Erythroblast (primary cell): Measurements from ENCODE around the gene MBNL2.
"Not testable (repeated sequence)": the region's sequence is repeated elsewhere in the genome, so short reads cannot be mapped to it uniquely, and the experiment has no call there.

Source experiments
- DNase-seq, 2 experiments: peaks; one replicate each; lab custom pipeline; 2025; lab: John Stamatoyannopoulos, UW
- GATA1 ChIP-seq: IDR thresholded peaks from 2 replicates; pipeline ENCODE4 v1.6.1; 2011; ENCODE audit warnings: low read depth, mild to moderate bottlenecking, control low read depth, low read length, moderate library complexity
- POLR2A ChIP-seq: IDR thresholded peaks from 2 replicates; pipeline ENCODE4 v1.6.1; 2011; ENCODE audit warnings: mild to moderate bottlenecking, low read length

MBNL2 gene

DNA sequence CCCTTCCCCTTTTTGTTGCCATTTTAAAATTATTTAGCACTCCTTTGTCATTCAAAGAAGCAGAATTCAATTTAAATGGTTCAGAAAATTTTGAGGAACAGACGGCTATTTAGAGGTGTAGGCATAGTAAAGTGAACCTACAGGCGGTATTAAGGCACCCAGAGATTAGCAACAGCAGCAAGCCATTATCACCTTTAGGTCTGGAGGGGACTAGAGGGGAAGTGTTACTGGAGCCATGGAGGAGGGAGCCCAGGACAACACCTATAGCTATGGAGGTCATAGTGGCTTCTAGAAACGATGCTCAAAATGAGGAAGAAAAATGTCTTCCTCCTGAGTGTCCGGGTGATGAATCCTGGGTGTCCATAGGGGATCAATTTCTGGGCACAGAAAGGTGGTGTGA, 25.8 kb upstream of the MBNL2 start:
- DNase-seq, result no peak
- TF ChIP-seq POLR2A (no peak), GATA1 (no peak)

DNA sequence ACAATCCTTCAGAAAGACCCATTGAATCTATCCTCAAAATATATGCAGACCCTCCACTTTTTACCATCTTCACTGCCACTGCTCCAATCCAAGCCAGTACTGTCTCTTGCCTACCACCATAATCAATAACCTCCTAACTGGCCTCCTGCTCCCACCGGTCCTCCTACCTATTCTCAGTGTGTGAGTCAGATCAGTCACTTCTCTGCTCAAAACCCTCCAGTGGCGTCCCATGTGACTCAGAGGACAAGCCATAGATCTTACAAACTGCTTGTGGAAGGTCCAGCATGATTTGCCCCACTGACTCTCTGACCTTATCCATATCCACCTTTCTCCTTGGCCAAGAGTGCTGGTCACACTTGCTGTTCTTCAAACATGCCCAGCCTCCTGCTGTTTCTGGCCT, 23.4 kb upstream of the MBNL2 start:
- no peak for DNase-seq
- TF ChIP-seq POLR2A, result no peak
- TF ChIP-seq GATA1, result no peak

DNA sequence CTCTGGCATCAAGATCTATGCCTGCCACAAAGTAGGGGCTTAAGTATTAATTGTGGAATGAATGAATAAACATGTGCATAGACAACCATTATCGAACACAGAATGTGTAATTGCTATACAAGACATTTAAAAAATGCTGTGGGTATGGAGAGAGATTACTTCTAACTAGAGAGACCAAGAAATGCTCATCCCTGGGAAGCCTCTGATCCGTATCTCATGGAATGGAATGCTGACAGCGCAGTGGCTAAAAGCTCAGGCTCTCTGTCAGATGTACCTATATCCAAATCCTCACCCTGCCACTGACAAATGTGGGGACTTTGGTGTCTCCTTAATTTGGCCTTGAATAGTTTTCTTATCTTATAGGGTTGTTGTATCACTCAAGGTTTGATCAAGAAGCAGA, 22.7 kb upstream of the MBNL2 start:
- TF ChIP-seq POLR2A, result no peak
- TF ChIP-seq GATA1, result no peak
- no peak for DNase-seq

DNA sequence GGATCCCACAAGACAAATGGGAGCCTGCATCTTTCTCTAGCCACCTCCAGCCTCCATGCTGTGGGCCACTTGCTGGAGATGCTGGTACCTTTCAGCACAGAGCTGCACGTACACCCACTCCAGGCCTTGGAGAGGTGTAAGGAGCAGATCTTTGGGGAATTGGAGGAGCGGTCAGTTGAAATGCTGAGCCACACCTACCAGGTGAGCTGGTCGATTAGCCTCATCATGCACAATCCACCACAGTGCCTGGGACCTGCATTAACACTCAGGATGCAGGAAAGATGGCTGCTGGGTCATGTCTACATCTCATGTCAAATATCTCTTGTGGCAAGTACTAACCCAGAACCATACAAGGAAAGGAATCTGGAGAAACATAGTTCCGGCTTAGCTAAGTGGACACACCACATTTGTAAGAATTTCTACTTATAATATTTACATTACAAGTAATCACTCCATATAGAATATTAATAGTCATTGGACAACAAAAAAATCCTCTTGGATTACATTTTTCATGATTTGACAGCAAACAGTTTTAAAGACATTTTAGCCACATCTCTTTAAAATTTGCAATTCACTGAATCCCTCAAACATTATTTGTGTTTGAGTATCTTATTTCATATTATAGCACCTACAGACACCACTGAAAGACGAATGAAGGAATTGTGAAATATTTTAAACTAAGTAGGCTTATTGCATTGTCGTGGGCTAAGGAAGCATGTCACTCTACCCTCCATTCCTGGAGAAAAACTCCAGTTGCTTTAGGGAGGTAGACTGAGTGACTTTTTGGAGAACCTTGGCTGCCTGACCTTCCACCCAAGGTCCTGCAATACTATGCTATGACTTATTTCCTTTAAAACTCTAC, 21.8 kb upstream of the MBNL2 start:
- DNase-seq, result no peak

DNA sequence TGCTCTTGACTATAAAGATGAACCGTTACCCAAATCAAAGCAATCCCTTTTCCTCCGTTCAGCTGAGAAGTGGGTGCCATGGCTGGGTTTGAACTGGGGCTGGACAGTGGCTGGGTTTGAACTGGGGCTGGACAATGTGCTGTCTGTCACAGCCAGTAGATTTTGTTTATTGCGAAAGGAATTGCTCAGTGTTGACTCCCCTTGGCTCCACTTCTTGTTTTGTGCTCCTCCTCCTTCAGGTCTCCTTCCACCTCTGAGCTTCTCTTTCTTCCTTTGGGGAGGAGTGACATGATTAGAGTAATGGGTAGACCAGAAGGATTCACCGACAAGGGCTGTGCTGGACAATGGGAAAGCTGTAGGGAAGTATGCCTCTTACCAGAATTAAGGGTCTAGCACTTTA, 19.4 kb upstream of the MBNL2 start:
- no peak for TF ChIP-seq GATA1
- TF ChIP-seq POLR2A, result no peak

More for the DNA sequence above, 21.8 kb upstream of the MBNL2 start:
- no peak for TF ChIP-seq GATA1

DNA sequence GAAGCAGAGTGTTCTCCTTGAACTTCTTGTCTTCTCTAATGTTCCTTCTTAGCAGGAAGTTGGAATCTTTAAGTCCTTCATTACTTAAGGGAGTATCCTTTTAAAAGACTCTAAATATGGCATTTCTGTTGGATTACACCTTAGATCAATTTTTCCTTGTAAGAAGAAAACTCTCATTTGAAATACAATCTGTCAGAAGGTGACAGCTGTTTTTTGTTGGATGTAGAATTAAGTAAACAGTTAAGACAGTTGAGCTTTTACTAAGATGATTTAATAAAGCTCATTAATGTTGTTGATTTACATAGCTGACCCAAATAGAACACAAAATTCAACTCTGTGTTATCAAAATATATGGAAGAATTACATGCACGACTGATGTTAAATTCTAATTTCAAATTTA, 16.7 kb upstream of the MBNL2 start:
- DNase-seq, result no peak
- no peak for TF ChIP-seq POLR2A

More for the DNA sequence above, 19.4 kb upstream of the MBNL2 start:
- no peak for DNase-seq

DNA sequence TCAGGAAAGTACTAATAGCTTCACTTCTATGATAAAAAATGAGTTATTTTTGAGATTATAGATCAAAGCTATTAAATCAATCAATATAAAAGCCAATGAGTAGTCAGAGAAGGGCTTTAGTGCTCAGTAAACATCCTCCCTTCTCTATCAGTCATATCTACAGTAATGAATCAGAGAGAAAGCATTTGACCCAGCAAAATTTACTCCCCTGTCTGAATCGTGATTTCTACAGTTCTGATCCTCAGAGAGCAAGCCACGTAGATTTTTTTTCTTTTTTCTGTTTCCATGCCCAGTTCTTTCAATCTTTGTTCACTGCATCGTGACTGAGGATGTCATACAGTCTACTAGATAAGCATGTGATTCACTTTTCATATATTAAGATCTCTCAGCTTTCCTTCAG, 16.2 kb upstream of the MBNL2 start:
- DNase-seq, result no peak
- TF ChIP-seq GATA1 (no peak), POLR2A (no peak)

DNA sequence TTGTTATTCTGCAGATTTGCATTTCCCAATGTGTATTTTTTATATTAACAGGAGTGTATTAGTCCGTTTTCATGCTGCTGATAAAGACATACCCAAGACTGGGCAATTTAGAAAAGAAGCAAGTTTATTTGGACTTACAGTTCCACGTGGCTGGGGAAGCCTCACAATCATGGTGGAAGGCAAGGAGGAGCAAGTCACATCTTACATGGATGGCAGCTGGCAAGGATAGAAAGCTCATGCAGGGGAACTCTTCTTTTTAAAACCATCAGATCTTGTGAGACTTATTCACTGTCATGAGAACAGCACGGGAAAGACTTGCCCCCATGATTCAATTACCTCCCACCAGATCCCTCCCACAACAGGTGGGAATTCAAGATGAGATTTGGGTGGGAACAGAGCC, 14.9 kb upstream of the MBNL2 start:
- DNase-seq, result not testable (repeated sequence)

DNA sequence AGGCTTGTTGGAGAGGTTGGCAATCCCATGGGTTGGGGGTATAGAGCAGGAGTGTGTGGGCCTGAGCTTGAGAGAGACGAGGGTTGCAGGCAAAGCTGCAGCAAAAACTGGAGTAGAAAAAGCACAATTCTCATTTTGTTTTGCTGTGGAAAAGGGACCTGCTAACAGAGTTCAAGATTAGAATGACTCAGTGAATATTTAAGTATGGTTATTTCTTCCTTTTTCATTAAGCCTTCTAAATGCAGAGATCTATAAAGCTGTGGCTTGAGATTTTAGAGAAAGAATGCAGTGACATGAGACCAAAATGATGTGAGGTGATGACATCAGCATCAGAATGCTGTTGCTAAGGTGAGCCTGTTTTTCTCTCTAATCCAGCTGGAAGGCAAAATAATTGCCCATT, 10.8 kb upstream of the MBNL2 start:
- DNase-seq, result no peak
- no peak for TF ChIP-seq POLR2A
- TF ChIP-seq GATA1, result no peak

DNA sequence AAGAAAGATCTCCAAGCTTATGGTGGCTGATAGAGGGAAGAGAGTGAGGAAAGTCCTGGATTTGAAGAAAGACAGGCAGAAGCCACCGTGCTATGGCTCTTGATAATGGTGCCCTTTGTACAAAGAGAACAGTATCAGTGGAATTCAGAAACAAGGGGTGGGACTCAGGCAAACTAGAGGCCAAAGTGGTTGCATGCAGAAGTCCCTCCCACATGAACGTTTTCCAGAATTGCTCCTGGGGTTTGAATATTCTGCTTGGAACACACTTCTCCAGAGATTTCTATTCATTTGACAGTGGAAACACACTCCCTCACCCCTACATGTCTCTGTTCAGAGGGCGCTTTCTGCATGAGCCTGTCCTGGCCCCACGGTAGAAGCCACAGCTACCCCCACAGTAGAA, 10.1 kb upstream of the MBNL2 start:
- DNase-seq, result no peak
- TF ChIP-seq POLR2A (no peak), GATA1 (no peak)

DNA sequence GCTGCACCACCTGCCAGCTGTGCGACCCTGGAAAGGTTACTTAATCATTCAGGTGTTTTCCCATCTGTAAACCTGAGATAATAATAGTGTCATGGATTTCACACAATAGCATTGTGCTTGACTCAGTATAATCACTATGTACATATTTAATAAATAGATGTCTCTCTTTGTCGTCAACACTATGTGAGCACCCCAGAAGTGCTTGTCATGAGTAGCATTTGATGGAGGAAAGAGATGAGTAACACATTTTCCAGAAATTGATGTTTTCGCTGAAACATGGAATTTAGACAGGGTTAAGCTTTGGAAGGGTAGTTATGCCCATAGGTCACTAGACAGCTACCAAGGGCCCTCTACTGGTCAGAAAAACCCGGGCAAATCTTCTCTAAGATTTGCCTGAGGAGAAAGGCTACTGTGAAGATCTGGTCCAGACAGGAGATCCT, 9.5 kb upstream of the MBNL2 start:
- TF ChIP-seq POLR2A (no peak), GATA1 (no peak)

DNA sequence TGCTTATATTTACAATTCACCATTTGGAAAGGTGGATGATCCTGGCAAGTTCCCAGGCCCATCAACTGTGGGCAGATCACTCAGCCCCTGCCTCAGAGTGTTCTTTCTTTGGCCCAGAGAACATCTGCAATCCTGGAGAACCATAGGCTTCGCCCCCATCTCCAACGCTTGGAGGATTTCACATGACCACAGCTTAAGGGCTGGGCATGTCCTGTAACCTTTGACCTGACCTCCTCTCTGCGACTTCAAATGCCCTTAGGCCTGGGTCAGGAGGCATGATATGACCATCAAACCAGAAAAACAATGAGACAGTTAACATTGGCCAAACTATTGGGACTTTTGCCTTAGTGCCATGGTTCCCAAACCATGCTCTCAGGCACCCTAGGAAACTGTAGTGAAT, 7.2 kb upstream of the MBNL2 start:
- TF ChIP-seq POLR2A (no peak), GATA1 (no peak)

More for the DNA sequence above, 9.5 kb upstream of the MBNL2 start:
- peak; percentile 19 to 50 for DNase-seq

DNA sequence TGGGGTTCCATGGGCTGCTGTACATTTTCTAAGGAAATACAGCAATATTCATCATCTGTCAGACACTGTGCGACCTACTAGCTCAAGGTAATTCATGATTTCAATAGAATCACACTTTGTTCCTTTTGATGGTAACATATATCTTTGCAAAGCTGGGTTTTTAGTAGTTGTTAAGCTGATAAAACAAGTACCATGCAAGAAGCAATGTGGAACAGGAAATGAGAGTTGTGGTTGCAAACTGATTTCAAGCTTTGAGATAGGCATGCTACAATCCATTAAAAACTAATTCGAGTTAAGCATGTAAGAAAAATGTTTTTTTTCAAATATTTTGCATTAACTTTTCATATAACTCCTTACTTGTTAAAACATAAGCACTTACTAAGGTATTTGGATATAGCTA, 6.8 kb upstream of the MBNL2 start:
- TF ChIP-seq POLR2A (no peak), GATA1 (no peak)

More for the DNA sequence above, 7.2 kb upstream of the MBNL2 start:
- DNase-seq, result no peak

DNA sequence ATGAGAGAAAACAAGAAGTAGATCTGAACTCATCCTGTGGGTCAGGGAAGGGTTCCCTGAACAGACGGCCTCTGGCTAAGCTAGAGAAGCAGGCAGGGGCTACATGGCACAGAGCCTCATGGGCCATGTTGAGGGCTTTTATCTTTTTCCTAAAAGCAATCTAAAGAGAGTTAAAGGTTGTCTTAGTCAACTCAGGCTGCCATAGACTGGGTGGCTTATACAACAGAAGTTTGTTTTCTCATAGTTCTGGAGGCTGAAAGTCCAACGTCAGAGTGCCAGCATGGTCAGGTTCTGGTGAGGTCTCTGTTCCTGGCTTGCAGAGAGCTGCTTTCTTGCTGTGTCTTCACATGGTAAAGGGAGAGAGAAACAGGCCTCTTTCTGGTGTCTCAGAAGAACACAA, 2.9 kb upstream of the MBNL2 start:
- TF ChIP-seq GATA1 (no peak), POLR2A (no peak)
- no peak for DNase-seq

More for the DNA sequence above, 6.8 kb upstream of the MBNL2 start:
- no peak for DNase-seq
